Activated CD8-positive, alpha-beta memory T cell treated with anti-CD3 and anti-CD28 coated beads, Interleukin-2, amount 50 U/mL, for 1 hour (primary cell): ENCODE measurements around the gene PCDH15.
"Not testable (repeated sequence)": the region's sequence is repeated elsewhere in the genome, so short reads cannot be mapped to it uniquely, and the experiment has no call there.

Experiments used
- DNase-seq: peaks from one replicate; pipeline ENCODE4 v3.0.0-alpha.2; 2020; ENCODE audit errors: extremely low read depth

Gene PCDH15

DNA sequence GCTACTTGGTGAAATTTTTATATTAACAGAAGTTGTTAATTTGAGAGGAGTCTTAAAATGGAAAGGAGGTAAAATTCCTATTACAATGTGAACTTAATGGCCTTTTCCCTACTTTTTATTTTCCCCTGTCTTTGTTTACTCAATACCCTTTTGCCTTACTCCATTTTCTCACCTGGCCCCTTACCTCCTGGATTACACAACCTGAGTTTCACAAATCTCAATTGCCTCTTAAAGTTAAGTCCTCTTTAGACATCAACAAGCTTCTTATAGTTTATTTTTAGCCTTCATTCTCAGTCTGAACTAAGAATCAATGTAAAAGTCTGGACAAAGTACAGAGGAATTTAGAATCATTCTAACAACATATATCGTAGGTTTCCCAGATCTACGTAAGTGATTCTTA, 247.0 kb downstream of the PCDH15 start:
- DNase-seq, result no peak

DNA sequence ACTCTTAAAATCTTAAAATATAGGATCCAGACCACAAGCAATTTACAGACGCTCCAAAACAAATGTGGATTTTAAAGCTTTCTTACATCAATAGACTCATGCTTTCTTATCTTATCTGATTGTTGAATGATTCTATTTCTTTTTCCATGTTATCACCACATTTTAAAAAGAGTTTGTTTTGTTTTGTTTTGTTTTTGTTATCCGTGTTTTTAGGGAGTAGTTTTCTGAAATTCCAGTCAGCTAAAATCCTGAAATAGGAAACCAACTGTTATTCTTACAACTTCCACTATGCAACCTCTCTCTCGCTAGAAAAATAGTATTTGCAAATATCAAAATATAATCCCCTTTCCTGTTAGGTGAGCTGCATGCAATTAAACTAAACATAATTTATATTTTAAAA, 251.0 kb downstream of the PCDH15 start:
- DNase-seq, result no peak

DNA sequence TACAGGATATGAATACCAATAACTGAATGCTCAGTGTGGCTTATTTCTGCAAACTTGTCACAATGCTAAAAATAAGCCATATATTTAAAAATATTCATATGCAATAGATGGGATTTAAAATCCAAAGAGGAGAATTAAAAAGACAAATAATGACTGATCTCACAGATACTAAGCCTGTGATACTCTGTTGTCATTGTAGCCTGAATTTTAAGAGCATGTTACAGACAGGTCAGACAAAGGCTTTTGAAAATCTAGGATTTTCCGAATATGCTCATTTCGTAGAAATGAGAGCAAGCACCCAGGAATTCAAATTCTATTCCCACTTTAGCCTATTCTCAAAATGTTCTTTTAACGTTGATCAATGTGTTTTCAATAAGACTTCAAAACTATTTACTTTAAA, 269.7 kb downstream of the PCDH15 start:
- DNase-seq, result no peak

DNA sequence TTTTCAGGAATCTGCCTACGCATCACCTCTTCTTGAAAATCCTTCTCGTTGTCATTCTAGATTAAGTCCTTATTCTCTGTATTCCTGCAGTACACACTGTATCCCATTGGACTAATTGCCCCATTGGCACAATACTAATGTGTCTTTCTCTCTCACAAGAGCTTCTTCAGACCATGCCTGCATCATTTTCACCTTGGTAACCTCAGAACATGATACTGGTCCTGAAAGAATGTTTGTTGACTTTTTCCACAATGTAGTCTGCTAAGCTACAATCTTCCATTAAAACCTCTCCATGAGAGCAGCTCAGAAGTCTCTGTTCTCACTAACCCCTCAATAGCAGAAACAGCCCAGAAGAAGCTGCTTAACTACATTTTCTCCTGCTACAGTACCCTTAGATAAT, 270.7 kb downstream of the PCDH15 start:
- DNase-seq, result no peak

DNA sequence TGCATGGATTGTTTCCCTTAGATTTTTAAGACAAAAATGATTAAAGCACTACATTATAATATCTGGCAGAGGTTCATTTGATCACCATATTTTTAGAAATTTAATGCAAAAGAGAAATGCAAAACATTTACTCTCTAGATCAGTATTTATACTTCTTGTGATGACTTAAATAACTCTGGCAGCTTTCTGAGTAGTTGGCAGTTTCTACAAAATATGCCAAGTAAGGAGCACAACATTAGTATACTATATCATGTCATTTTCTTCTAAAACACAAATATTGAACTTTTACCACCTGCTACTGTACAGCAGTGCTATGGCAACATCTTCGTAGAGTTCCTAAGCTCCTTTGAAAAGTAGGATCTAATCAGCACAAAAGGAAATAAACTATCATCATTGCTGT, 275.2 kb downstream of the PCDH15 start:
- no peak for DNase-seq

DNA sequence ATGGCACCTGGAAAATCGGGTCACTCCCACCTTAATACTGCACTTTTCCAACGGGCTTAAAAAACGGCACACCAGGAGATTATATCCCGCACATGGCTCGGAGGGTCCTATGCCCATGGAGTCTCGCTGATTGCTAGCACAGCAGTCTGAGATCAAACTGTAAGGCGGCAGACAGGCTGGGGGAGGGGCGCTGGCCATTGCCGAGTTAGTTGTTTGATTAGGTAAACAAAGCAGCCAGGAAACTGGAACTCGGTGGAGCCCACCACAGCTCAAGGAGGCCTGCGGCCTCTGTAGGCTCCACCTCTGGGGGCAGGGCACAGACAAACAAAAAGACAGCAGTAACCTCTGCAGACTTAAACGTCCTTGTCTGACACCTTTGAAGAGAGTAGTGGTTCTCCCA, 285.8 kb downstream of the PCDH15 start:
- not testable (repeated sequence) for DNase-seq

DNA sequence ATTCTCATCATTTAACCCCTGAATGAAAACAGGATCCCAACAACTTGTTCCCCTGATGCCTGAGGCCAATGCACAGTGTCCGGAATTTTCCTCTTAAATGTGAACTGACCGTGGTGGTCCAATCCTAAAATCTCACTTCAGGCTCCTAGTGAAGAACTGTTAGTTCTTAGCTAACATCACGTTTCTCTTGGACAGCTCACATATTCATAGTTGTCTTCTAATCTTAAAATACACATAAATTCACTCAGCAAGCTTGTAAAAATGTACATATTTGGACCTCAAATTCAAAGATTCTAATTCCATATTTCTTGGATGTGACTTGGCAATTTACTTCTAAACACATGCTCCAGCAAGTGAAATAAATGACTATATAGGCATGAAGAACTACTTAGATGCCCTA, 297.2 kb downstream of the PCDH15 start:
- DNase-seq, result no peak

DNA sequence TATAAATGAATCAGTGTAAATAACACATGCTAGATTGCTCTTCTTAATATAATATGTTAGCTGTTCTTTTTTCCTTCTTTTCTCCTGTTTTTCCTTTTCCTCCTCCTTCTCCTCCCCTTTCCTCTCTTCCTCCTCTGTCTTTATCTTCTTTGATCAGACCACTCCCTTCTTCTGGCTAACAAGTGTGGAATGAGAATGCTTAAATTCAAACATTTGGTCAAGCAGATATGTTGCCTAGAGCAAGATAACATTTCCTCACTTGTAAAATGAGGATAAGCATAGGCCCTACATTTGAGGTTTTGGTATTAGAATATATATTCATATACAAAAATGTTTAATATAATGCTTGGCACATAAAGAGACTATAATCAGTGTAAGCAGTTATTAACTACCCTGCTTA, 299.1 kb downstream of the PCDH15 start:
- no peak for DNase-seq

DNA sequence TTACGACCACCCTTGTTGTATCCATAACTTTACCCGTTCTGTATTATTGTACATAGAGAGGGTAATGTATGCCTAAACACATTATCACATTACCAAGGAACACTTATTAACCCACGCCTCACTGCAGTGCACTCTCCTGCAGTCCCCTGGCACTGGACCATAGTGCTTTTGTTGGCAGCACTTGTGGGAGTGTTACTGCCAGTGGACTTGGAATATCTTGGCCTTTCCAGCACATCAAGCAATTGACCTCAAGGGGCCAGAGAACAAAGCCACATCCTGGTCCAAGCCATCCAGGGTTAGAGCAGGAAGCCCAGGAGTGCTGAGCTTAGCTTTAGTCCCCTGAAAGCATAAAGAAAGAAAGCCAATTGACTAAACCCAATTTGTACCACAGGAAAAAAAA, 304.2 kb downstream of the PCDH15 start:
- no peak for DNase-seq

DNA sequence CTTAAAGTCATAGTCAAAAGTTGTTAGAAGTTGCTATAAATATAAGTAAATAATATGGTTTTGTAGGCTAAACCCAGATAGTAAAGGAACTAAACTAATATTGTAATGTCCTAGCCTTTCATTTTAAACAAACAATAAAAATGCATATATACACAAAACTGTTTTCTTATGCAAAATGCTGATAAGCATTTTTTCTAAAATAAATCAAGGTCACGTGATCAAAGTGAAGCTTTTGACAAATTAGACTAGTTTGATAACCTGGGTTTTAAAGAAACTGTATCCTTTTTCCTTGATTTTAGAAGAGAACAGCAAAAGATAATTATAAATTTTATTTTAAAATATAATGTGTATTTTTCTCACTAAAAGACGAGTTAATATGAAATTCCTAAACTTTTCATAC, 313.3 kb downstream of the PCDH15 start:
- no peak for DNase-seq

DNA sequence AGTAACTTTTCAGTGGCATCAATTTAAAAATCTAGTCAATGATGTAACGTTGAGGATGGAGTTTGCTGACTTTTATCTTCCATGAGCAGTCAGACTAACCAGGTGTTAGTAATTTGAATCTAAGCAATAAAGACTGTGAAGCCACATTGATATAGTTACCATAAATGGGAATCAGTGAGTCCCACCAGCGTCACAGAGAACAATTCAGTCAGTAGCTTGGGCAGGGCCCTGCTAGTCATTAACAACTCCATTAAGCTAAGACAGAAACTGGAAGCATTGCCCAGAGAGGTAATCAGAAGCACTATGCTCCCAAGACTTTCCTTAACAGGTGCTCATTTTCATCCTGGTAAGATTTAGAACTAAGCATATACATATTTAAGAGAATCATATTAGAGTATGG, 315.1 kb downstream of the PCDH15 start:
- DNase-seq, result no peak

DNA sequence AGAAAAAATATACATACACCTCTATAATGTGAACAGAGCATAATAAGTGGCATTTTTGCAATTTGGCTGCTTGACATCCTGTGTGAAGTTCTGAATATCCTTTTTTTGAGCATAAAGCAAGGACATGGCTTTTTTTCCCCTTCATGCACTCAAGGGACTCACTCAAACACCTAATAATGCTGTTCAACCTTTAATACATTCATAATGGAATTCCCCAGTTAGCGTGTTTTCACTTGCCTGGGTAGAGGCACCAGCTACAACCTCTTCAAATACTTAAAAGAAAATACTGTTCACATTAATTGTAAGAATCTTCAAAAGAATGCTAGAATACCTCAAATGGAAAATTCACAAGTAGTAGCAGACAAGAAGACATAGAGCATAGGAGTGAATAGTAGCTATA, 316.8 kb downstream of the PCDH15 start:
- no peak for DNase-seq

DNA sequence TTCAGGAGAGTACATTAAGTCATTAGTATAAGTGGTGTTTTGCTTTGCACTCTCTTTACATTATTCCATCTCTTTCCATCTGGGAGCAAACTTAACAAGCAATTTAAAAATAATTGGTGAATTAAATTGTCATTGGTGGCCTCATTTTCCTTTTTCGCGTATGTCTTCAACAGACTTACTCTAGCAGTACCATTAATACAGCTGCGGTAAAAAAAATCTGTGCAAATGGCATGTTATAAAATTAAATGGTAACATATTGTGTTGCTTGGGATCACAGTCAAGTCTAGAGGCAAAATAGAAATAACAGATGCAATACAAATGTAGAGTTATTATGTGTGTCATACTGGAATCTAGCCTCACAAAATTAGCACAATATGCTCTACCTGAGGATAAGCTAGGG, 322.4 kb downstream of the PCDH15 start:
- no peak for DNase-seq

DNA sequence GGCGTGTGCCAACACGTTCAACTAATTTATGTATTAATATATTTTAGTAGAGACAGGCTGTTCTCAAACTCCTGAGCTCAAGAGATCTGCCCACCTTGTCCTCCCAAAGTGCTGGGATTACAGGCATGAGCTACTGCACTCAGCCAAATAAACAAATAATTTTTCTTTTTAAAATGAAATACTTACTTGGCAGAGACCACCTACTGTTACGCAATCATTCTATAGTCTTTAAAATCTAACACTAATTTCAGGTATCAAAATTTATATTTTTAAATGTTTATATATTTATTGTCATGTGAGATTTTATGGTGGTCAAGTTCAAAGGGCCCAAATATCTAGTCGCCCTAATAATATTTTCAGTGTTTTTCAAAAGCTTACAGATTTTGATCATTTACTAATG, 323.3 kb downstream of the PCDH15 start:
- DNase-seq, result no peak

DNA sequence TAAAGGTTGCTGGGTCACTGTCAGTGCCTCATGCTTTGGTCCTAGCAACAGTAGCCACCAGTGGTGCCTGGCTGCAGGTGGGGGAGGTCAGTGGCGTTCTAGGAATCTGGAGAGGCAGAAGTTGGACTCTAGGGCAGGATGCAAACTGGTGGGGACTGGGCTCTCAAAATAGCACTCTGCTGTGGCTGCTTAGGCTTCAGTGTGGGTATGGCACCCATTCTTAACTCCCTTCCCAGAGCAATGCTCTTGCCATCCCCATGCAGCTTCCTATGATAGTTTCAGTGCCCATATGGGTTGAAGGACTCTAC, 330.8 kb downstream of the PCDH15 start:
- no peak for DNase-seq

DNA sequence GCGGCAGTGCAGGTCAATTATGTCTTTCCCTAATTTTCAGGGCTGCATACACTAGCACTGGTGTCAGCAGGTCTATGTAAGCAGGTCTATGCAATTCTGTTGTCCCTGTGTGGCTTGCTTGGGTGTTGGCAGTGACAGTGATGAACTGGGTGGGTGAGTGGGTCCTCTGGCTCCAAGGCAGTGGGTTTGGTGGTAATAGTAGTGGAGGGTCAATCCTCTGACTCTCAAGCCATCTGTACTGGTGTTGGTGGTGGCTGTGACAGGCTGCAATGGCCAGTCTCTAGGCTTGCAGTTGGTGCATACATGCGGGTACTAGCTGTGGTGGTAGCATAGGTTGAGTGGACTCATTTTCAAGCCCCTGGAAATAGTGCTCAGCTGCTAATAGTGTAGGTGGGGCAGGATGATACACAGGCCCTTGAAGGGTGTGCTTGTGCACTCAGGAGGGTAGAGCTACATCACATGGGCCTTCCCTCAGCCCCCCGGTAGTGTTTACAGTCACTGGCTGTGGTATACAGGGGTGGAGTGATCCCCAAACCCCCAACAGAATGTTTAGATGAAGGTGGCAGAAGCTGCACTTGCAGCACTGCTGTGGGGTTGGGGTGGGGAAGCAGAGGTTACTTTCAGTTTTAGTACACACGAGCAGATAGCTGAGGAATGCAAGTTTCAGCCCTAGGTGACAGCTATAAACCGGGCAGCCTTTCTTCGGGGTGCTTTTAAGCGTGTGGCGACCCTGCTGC, 331.3 kb downstream of the PCDH15 start:
- no peak for DNase-seq

DNA sequence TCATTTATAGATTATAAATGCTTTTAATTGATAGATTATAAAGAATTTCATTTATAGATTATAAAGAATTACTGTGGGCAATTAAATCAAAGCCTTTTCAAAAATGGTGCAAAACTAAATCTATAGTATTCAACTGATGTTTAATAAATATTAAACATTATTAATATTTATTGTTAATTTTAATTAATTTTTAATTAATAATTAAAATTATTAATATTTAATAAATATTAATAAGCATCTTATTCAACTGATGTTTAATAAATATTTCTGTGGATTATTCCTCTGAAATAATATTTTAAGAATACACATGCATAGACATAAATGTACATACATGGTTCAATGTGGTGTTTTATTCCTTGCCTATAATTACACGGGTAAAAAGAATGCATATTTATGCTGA, 346.8 kb downstream of the PCDH15 start:
- DNase-seq, result no peak

DNA sequence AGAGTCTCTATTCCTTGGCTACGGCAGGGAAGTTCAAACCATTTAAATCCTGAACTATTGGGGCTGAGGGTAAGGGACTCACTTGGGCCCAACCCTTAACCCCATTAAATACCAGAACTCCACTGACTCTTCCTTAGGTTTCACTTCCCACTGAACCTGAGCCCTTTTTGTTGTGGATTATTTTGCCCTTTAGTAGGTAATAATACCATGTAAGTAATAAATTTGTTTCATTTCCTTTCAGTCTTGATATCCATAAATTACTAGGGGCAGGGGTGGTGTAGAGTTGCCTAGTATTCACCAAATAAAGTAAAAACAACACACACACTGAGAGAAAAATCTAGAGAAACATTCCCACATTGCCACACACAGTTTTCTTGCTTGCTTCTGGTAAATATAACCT, 352.0 kb downstream of the PCDH15 start:
- no peak for DNase-seq

DNA sequence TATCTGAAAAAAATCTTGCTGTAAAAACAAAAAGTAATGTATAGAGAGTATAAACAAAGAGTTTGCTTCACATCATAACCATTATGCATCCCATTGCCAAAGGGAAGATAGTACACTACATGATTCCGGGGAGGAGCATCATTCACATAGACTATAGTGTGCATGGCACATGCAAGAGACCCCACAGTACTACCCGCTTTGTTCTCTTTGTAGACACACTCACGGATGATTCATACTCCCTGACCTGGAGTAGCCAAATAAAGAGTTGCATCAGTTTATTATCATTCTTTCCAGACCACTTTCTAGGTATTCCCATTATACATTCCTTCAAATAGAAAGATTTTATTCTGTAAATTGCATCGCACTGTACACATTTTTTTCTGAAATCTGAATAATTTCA, 356.9 kb downstream of the PCDH15 start:
- DNase-seq, result no peak

DNA sequence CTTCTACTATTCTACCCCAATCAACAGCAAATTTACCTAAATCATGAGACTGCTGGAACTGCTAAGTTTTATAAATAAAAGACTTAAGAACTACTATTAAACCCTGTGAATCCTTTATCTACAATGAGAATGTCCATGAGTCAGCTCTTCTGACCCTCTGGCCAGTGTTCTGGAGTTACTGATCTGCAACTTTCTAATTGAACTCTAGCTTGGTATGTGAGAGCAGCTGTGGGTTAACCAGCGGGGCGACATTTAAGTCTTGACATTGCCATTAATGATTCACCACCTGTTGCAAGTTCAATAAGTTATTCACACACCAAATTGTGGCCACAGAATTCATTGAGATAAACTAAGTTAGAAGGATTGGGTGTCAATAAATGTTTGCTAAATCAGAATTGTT, 359.8 kb downstream of the PCDH15 start:
- no peak for DNase-seq

DNA sequence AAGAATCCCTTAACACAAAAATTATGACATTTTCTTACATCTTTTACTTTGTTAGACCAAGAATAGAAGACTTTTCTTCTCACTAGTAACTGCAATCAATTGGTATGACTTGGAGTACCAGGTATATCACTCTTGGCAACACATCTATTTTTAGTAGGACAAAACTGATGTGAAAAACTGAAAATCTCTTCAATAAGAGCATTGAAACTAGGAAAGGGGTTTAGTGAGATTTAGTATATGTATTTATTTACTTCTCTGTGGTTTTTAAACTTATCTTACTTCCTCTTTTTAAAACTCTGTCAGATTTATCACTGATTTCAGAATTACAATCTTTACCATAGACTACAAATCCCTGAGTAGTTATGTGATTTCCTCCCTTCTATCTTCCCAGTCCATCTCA, 366.2 kb downstream of the PCDH15 start:
- no peak for DNase-seq

DNA sequence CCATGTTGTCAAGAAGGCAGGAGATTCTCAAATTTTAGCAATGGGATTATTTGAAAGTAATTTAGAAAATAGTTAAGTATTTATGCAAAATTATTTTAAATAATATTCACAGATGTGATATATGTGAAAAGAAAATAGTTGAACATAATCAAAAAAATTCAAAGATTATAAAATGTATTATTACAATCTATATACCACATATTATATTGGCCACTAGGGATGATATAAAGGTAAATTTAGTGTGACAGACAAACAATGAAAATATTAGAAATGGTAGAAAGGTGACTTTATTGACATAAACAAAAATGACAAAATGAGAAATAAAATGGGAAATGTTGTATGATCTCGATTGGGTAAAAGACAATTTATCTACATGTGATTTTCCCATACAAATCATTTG, 385.5 kb downstream of the PCDH15 start:
- no peak for DNase-seq

DNA sequence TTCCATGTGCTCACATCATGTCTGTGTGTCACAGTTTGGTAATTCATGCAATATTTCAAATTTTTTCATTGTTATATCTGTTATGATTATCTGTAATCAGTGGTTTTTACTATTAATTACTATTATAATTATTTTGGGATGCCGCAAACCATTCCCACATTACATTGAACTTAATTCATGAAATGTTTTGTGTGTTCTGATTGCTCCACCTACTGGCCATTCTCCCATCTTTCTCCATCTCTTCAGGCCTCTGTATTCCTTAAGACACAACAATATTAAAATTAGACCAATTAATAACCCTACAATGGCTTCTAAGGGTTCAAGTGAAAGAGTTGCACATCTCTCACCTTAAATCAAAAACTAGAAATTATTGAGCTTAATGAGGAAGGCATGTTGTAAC, 398.5 kb downstream of the PCDH15 start:
- DNase-seq, result no peak

DNA sequence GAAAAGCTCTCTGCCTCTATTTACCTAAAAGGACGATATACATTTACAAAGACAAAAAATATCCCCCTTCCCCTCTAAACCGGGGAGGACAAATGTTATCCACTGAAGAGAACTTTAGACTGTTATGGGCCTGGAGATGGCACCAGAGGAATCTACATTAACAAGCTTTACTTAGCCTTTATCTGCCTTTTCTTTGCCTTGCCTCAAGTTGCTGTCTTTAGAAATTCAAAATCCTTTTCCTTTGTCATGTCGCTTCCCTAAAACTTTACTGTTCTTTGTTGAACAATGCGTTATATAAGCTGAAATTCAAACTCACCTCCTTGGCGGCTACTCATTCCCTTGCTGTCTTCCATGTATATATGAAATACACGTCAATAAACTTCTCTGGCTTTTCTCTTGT, 405.0 kb downstream of the PCDH15 start:
- DNase-seq, result no peak

DNA sequence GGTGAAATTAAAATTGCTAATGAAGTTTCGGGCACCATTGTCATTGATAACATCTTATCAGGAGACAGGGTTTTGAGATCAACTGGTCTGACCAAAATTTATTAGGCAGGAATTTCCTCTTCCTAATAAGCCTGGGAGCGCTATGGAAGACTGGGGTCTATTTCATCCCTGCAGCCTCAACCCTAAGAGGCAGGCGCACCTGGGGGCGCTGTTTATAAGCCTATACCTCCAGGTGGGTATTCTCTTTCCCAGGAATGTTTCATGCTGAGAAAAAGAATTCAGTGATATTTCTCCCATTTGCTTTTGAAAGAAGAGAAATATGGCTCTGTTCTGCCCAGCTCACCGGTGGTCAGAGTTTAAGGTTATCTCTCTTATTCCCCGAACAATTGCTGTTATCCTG, 406.4 kb downstream of the PCDH15 start:
- not testable (repeated sequence) for DNase-seq
